K562 (cell line): ENCODE measurements around the gene RNH1. TPM values are rescaled to one million over a fixed set of nuclear protein-coding genes. Genes with fewer than 3 reads are reported as not detected.

Experiments
- CBFA2T2 ChIP-seq: fragments of 450-650 bp; conservative IDR thresholded peaks from 2 replicates; pipeline ENCODE4 v1.6.1; 2017; ENCODE audit warnings: mild to moderate bottlenecking
- CHAMP1 ChIP-seq: fragments of 450-650 bp; IDR thresholded peaks from 2 replicates; pipeline ENCODE4 v1.6.1; 2016; ENCODE audit warnings: mild to moderate bottlenecking
- ESRRA ChIP-seq: fragments of 450-650 bp; IDR thresholded peaks from 2 replicates; pipeline ENCODE4 v1.6.1; 2014; ENCODE audit warnings: low read depth, mild to moderate bottlenecking, moderate library complexity, borderline replicate concordance
- HMG20B ChIP-seq: fragments of 250-450 bp; sonication (Bioruptor Pico); IDR thresholded peaks from 2 replicates; pipeline ENCODE4 v1.5.0; 2021; ENCODE audit warnings: mild to moderate bottlenecking
- PTRF ChIP-seq: fragments of 450-650 bp; IDR thresholded peaks from 2 replicates; pipeline ENCODE4 v1.6.1; 2016; ENCODE audit warnings: mild to moderate bottlenecking, missing genetic modification characterization, missing compliant biosample characterization
- SMARCE1 ChIP-seq: fragments of 450-650 bp; IDR thresholded peaks from 2 replicates; pipeline ENCODE4 v1.7.1; 2016; ENCODE audit warnings: mild to moderate bottlenecking
- SP2 ChIP-seq: IDR thresholded peaks from 2 replicates; pipeline ENCODE4 v1.6.1; 2011; ENCODE audit warnings: mild to moderate bottlenecking, low read depth, low read length, moderate library complexity; ENCODE audit not compliant: poor library complexity, severe bottlenecking; ENCODE audit errors: extremely low read depth
- THRA ChIP-seq: fragments of 450-650 bp; IDR thresholded peaks from 2 replicates; pipeline ENCODE4 v1.6.1; 2017; ENCODE audit warnings: mild to moderate bottlenecking, moderate library complexity
- ZNF263 ChIP-seq: sonication (generic); formaldehyde crosslinking; IDR thresholded peaks from 2 replicates; pipeline ENCODE4 v1.8.0; 2022; ENCODE audit warnings: mild to moderate bottlenecking, missing genetic modification reagents, borderline replicate concordance
- ZNF318 ChIP-seq, 2 experiments: fragments of 450-650 bp; IDR thresholded peaks; 2 replicates each; pipeline ENCODE4 v1.6.1; 2016; ENCODE audit warnings: mild to moderate bottlenecking in 2 of 2, borderline replicate concordance in 1 of 2, low read depth in 1 of 2, moderate library complexity in 1 of 2
- polyA plus RNA-seq, 8 experiments: library from polyadenylated mRNA; depleted of rRNA in 4 of 8; stranded (reverse) in 5 of 8; unstranded in 3 of 8; fragments of >200 nt; fragmentation: Nextera tagmentation in 2 of 8; fragmentation: Illumina TruSeq in 1 of 8; extraction: Ambion mirVana in 2 of 8; extraction: Trizol in 1 of 8; gene quantifications; 2 replicates each; pipeline versions ENCODE4 v1.2.1 to v1.2.3, GENCODE V29; 2011 to 2014; ENCODE audit warnings: inconsistent platforms in 1 of 8, missing spikeins in 1 of 8
- total RNA-seq, 7 experiments: library from RNA; depleted of rRNA in 6 of 7; stranded (reverse); fragments of >200 nt in 6 of 7; fragmentation: Illumina TruSeq in 2 of 7; extraction: Trizol in 2 of 7; gene quantifications; 2 replicates each; pipeline versions ENCODE4 v1.2.1 to v1.2.3, GENCODE V29; 2011 to 2021; ENCODE audit warnings: low replicate concordance in 1 of 7

The RNH1 gene
- total and polyA plus RNA-seq, 9 of the 15 experiments (the other 6 are each of a cell fraction or from before 2014, with no cell fraction given) = 2.5 to 160 (median 44.3) TPM

GRCh38 chr11:460331-461199, 46.5 kb downstream of the RNH1 start (continued):
- TF ChIP-seq ZNF318 (IDR thresholded peaks at IDR 0.05; ENCODE audit: borderline replicate concordance in 1 of 2, low read depth in 1 of 2) (peak in 1 of 2 experiments; percentile 86; a peak in 2 of 4 replicates), PTRF (tag) (no peak), CBFA2T2 (peak; percentile 83), SP2 (no peak), SMARCE1 (peak; percentile 85), ZNF263 (peak; percentile 9; the same call in 1 of the 2 replicates), THRA (no peak), HMG20B (CRISPR knock-in tag) (no peak), CHAMP1 (no peak), ESRRA (peak; percentile 89)
